Liver (tissue), 9 donors: ENCODE results near the gene APOB. TPM values are rescaled to one million over a fixed set of nuclear protein-coding genes. Genes with fewer than 3 reads are reported as not detected.

ENCODE experiments used
- DNase-seq: peaks from one replicate; pipeline ENCODE4 v3.0.0-alpha.2; 2017; ENCODE audit warnings: low spot score
- H3K27ac ChIP-seq, 2 donors: one replicate each; pipeline ENCODE4 v1.7.0; 2013; ENCODE audit warnings: inconsistent platforms in 2 of 2, low read length in 2 of 2, control low read depth in 1 of 2, low read depth in 1 of 2, mild to moderate bottlenecking in 1 of 2
- H3K27me3 ChIP-seq, 4 donors: one replicate each; pipeline versions ENCODE4 v1.6.1 to v1.7.0; 2013; ENCODE audit warnings: low read length in 3 of 4, inconsistent platforms in 1 of 4, mild to moderate bottlenecking in 1 of 4, moderate library complexity in 1 of 4; ENCODE audit not compliant: control insufficient read depth in 4 of 4, insufficient read depth in 4 of 4
- H3K36me3 ChIP-seq, 4 donors: one replicate each; pipeline versions ENCODE4 v1.6.1 to v1.7.0; 2013; ENCODE audit warnings: low read length in 3 of 4, mild to moderate bottlenecking in 3 of 4, low read depth in 1 of 4, moderate library complexity in 1 of 4; ENCODE audit not compliant: control insufficient read depth in 4 of 4, insufficient read depth in 3 of 4
- H3K4me1 ChIP-seq, 4 donors: one replicate each; pipeline versions ENCODE4 v1.6.1 to v1.7.0; 2013; ENCODE audit warnings: low read length in 3 of 4, mild to moderate bottlenecking in 3 of 4, moderate library complexity in 1 of 4; ENCODE audit not compliant: control insufficient read depth in 4 of 4, insufficient read depth in 4 of 4
- H3K4me3 ChIP-seq, 3 donors: one replicate each; pipeline versions ENCODE4 v1.6.1 to v1.7.0; 2013; ENCODE audit warnings: low read length in 3 of 3, control low read depth in 1 of 3, low read depth in 1 of 3, mild to moderate bottlenecking in 1 of 3
- H3K9ac ChIP-seq, 2 donors: one replicate each; pipeline ENCODE4 v1.7.0; 2013; ENCODE audit warnings: low read length in 2 of 2, mild to moderate bottlenecking in 2 of 2, moderate library complexity in 2 of 2, control low read depth in 1 of 2, low read depth in 1 of 2
- H3K9me3 ChIP-seq, 4 donors: one replicate each; pipeline versions ENCODE4 v1.6.1 to v1.7.0; 2013; ENCODE audit warnings: low read length in 3 of 4; ENCODE audit not compliant: control insufficient read depth in 4 of 4
- CTCF ChIP-seq: fragments of 150-350 bp; IDR thresholded peaks from 2 replicates; pipeline ENCODE4 v1.5.1; 2017; ENCODE audit warnings: improper control_type of control experiment, low read depth, low read length; ENCODE audit not compliant: missing input control
- FOXA1 ChIP-seq: IDR thresholded peaks from 2 replicates; pipeline ENCODE4 v1.6.1; 2016; ENCODE audit warnings: antibody characterized with exemption
- FOXA2 ChIP-seq: IDR thresholded peaks from 2 replicates; pipeline ENCODE4 v1.6.1; 2016; ENCODE audit warnings: antibody characterized with exemption
- HNF4A ChIP-seq, 2 donors: conservative IDR thresholded peaks; 2 replicates each; pipeline ENCODE4 v1.6.1; 2016; ENCODE audit warnings: antibody characterized with exemption in 2 of 2, mild to moderate bottlenecking in 2 of 2
- HNF4G ChIP-seq: IDR thresholded peaks from 2 replicates; pipeline ENCODE4 v1.6.1; 2016; ENCODE audit warnings: antibody characterized with exemption
- NR2F2 ChIP-seq: IDR thresholded peaks from 2 replicates; pipeline ENCODE4 v1.6.1; 2016; ENCODE audit warnings: antibody characterized with exemption
- RXRA ChIP-seq, 2 donors: IDR thresholded peaks; 2 replicates each; pipeline ENCODE4 v1.6.1; 2017 to 2018; ENCODE audit warnings: antibody characterized with exemption in 2 of 2, mild to moderate bottlenecking in 1 of 2
- SP1 ChIP-seq: IDR thresholded peaks from 2 replicates; pipeline ENCODE4 v1.6.1; 2018; ENCODE audit warnings: antibody characterized with exemption, mild to moderate bottlenecking
- ZBTB33 ChIP-seq: IDR thresholded peaks from 2 replicates; pipeline ENCODE4 v1.6.1; 2016; ENCODE audit warnings: antibody characterized with exemption
- WGBS: extraction: QIAGEN DNeasy Blood & Tissue Kit; methylation state at CpG from one replicate; pipeline ENCODE4 v1.1.7; 2013; 5-methylcytosine and 5-hydroxymethylcytosine counted together
- polyA plus RNA-seq, 2 donors: library from polyadenylated mRNA; stranded (reverse) in 1 of 2; unstranded in 1 of 2; fragments of 200-250 nt in 1 of 2; fragments of >200 nt in 1 of 2; fragmentation: Nextera tagmentation in 1 of 2; extraction: Ambion mirVana in 1 of 2; gene quantifications; one replicate each; pipeline versions ENCODE4 v1.2.1 to v1.2.3, GENCODE V29; 2013 to 2015
- total RNA-seq, 2 donors: library from RNA; depleted of rRNA; stranded (reverse); fragments of >200 nt; gene quantifications; one replicate each; pipeline ENCODE4 v1.2.3, GENCODE V29; 2014
- TF ChIP-seq, protein P1 (sequence below): IDR thresholded peaks from 2 replicates; pipeline ENCODE4 v1.6.1; 2016; ENCODE audit warnings: antibody characterized with exemption
- TF ChIP-seq, protein P2 (sequence below): IDR thresholded peaks from 2 replicates; pipeline ENCODE4 v1.6.1; 2016; ENCODE audit warnings: antibody characterized with exemption, mild to moderate bottlenecking
- donor health status: healthy.
- donor health status: healthy.
- donor health status: healthy.
- donor health status: healthy.
- donor health status: healthy.

The APOB gene
- total and polyA plus RNA-seq, 4 donors = 431 to 2,949 (median 1,463) TPM

GRCh38 chr2:21023419-21024181, 20.3 kb downstream of the APOB start:
- no peaks in the 10 kb centered on the region for H3K9me3 ChIP-seq
- no peak for TF ChIP-seq CTCF
- TF ChIP-seq FOXA1 = no peak
- no peak for TF ChIP-seq HNF4G
- TF ChIP-seq FOXA2 = no peak
- TF ChIP-seq HNF4A (conservative IDR thresholded peaks at IDR 0.05) = no peak
- no peak for TF ChIP-seq NR2F2
- TF ChIP-seq, protein P1, sequence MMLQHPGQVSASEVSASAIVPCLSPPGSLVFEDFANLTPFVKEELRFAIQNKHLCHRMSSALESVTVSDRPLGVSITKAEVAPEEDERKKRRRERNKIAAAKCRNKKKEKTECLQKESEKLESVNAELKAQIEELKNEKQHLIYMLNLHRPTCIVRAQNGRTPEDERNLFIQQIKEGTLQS = no peak
- TF ChIP-seq ZBTB33 = no peak
- TF ChIP-seq, protein P2, sequence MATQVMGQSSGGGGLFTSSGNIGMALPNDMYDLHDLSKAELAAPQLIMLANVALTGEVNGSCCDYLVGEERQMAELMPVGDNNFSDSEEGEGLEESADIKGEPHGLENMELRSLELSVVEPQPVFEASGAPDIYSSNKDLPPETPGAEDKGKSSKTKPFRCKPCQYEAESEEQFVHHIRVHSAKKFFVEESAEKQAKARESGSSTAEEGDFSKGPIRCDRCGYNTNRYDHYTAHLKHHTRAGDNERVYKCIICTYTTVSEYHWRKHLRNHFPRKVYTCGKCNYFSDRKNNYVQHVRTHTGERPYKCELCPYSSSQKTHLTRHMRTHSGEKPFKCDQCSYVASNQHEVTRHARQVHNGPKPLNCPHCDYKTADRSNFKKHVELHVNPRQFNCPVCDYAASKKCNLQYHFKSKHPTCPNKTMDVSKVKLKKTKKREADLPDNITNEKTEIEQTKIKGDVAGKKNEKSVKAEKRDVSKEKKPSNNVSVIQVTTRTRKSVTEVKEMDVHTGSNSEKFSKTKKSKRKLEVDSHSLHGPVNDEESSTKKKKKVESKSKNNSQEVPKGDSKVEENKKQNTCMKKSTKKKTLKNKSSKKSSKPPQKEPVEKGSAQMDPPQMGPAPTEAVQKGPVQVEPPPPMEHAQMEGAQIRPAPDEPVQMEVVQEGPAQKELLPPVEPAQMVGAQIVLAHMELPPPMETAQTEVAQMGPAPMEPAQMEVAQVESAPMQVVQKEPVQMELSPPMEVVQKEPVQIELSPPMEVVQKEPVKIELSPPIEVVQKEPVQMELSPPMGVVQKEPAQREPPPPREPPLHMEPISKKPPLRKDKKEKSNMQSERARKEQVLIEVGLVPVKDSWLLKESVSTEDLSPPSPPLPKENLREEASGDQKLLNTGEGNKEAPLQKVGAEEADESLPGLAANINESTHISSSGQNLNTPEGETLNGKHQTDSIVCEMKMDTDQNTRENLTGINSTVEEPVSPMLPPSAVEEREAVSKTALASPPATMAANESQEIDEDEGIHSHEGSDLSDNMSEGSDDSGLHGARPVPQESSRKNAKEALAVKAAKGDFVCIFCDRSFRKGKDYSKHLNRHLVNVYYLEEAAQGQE = no peak
- H3K4me3 ChIP-seq = no peak overlapping the region
- H3K9ac ChIP-seq = no peak overlapping the region
- peaks cover 0 to 18% (median 2%) of the 10 kb centered on the region in 4 donors for H3K4me1 ChIP-seq
- H3K36me3 ChIP-seq = peaks cover 13 to 94% (median 91%) of the 10 kb centered on the region in 4 donors
- DNase-seq = no peak
- WGBS = 77% methylated on average over 4 of the region's 4 CpGs
- no peaks in the 10 kb centered on the region for H3K27me3 ChIP-seq
- no peak overlapping the region for H3K27ac ChIP-seq

GRCh38 chr2:21022792-21023367, 21.0 kb downstream of the APOB start:
- Histone ChIP-seq H3K9ac (no peak overlapping the region), H3K36me3 (peaks cover 9 to 94% (median 91%) of the 10 kb centered on the region in 4 donors), H3K4me3 (no peak overlapping the region), H3K9me3 (no peaks in the 10 kb centered on the region), H3K27me3 (no peaks in the 10 kb centered on the region), H3K4me1 (peaks cover 0 to 14% (median 2%) of the 10 kb centered on the region in 4 donors), H3K27ac (no peak overlapping the region)
- no peak for DNase-seq
- TF ChIP-seq SP1 = peak; percentile 18
- TF ChIP-seq RXRA (IDR thresholded peaks at IDR 0.05) = no peak
- WGBS = 89% methylated on average over 8 of the region's 8 CpGs
